Glutamatergic neuron (in vitro differentiated cells): ENCODE measurements around the gene CACNA1I. TPM values are rescaled to one million over a fixed set of nuclear protein-coding genes. Genes with fewer than 3 reads are reported as not detected.

Experiments
- DNase-seq: peaks from one replicate; pipeline ENCODE4 v3.0.0; 2022
- H3K27ac Mint-ChIP-seq: one replicate; pipeline ENCODE4 v1.8.0; 2020; ENCODE audit warnings: mild to moderate bottlenecking, mixed read lengths, inconsistent platforms; ENCODE audit not compliant: unreplicated experiment
- H3K27me3 Mint-ChIP-seq: one replicate; pipeline ENCODE4 v1.8.0; 2020; ENCODE audit warnings: mild to moderate bottlenecking, moderate library complexity, mixed read lengths, inconsistent platforms; ENCODE audit not compliant: unreplicated experiment
- H3K36me3 Mint-ChIP-seq: one replicate; pipeline ENCODE4 v1.8.0; 2020; ENCODE audit warnings: mild to moderate bottlenecking, mixed read lengths, inconsistent platforms; ENCODE audit not compliant: unreplicated experiment
- H3K4me1 Mint-ChIP-seq: one replicate; pipeline ENCODE4 v1.8.0; 2020; ENCODE audit warnings: mild to moderate bottlenecking, low read depth, mixed read lengths, inconsistent platforms; ENCODE audit not compliant: unreplicated experiment
- H3K4me3 Mint-ChIP-seq: one replicate; pipeline ENCODE4 v1.8.0; 2020; ENCODE audit warnings: mild to moderate bottlenecking, mixed read lengths, inconsistent platforms; ENCODE audit not compliant: unreplicated experiment
- H3K9me3 Mint-ChIP-seq: one replicate; pipeline ENCODE4 v1.8.0; 2020; ENCODE audit warnings: mild to moderate bottlenecking, moderate library complexity, mixed read lengths, inconsistent platforms; ENCODE audit not compliant: unreplicated experiment
- CTCF ChIP-seq: fragments of 200-600 bp; sonication (generic); IDR thresholded peaks from one replicate; pipeline ENCODE4 v1.5.0; 2021; ENCODE audit not compliant: partially characterized antibody, unreplicated experiment
- total RNA-seq: library from RNA; stranded (reverse); fragmentation: NEBNext Ultra II Directional; extraction: Animal tissue kit (Norgen Biotek cat#: 25700); gene quantifications from one replicate; pipeline ENCODE4 v1.2.1, GENCODE V29; 2021; ENCODE audit not compliant: unreplicated experiment

CACNA1I gene
- total RNA-seq, 1 donor from 2014 or later: 0.12 TPM

GRCh38 chr22:39528681-39529486, 41.7 kb upstream of the CACNA1I start:
- peak overlapping the region; percentile 82 for H3K4me3 Mint-ChIP-seq
- DNase-seq: peak; percentile 96
- H3K4me1 Mint-ChIP-seq: peaks cover 48% of the 10 kb centered on the region
- peaks cover 16% of the 10 kb centered on the region for H3K27me3 Mint-ChIP-seq
- peaks cover 13% of the 10 kb centered on the region for H3K9me3 Mint-ChIP-seq
- peak overlapping the region; percentile 98 for H3K27ac Mint-ChIP-seq
- no peaks in the 10 kb centered on the region for H3K36me3 Mint-ChIP-seq
- peak; percentile 78 for TF ChIP-seq CTCF

DNA sequence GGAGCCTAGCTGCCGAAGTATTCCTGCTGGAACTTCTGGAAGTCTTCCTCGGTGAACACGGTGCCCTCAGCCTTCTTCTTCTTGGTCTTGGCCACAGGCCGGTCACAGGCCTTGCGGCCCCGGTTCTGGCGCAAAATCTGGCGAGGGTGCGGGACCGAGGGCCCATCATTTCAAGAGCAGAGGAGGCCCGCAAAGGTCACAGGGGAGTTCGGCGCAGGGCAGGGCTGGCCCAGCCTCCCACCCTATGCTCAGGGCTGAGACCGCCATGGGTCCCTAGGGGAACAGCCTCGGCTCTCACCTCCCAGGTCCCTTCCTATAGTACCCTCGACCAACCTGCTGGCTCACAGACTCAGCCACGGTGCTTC, 41.1 kb upstream of the CACNA1I start:
- peaks cover 18% of the 10 kb centered on the region for H3K9me3 Mint-ChIP-seq
- peak; percentile 34 for TF ChIP-seq CTCF
- peaks cover 17% of the 10 kb centered on the region for H3K27me3 Mint-ChIP-seq
- H3K27ac Mint-ChIP-seq: no peak overlapping the region
- H3K4me3 Mint-ChIP-seq: no peak overlapping the region
- peaks cover 50% of the 10 kb centered on the region for H3K4me1 Mint-ChIP-seq
- no peaks in the 10 kb centered on the region for H3K36me3 Mint-ChIP-seq
- no peak for DNase-seq

GRCh38 chr22:39530116-39530515, 40.4 kb upstream of the CACNA1I start:
- no peak for DNase-seq
- Mint-ChIP-seq H3K27ac (peak overlapping the region; percentile 65), H3K9me3 (peaks cover 16% of the 10 kb centered on the region), H3K27me3 (peaks cover 14% of the 10 kb centered on the region), H3K36me3 (no peaks in the 10 kb centered on the region), H3K4me3 (peak overlapping the region; percentile 56), H3K4me1 (peaks cover 48% of the 10 kb centered on the region)
- TF ChIP-seq CTCF: no peak

- Mint-ChIP-seq H3K4me3 (peak overlapping the region; percentile 95), H3K27me3 (peaks cover 10% of the 10 kb centered on the region), H3K4me1 (peaks cover 44% of the 10 kb centered on the region), H3K9me3 (peaks cover 15% of the 10 kb centered on the region), H3K36me3 (no peaks in the 10 kb centered on the region), H3K27ac (peak overlapping the region; percentile 75)
- TF ChIP-seq CTCF: peak; percentile 21
- no peak for DNase-seq
Measured at GRCh38 chr22:39530692-39531331, 39.7 kb upstream of the CACNA1I start.
